Gastrocnemius medialis (tissue), 4 donors: ENCODE data around the gene SH3PXD2B. TPM values are rescaled to one million over a fixed set of nuclear protein-coding genes. Genes with fewer than 3 reads are reported as not detected.

ENCODE experiments used
- ATAC-seq, 2 donors: fragments of 150-250 bp; one replicate each; pipeline ENCODE4 v1.9.1; 2016
- DNase-seq, 2 donors: peaks; one replicate each; pipeline ENCODE4 v3.0.0-alpha.2; 2019
- H3K27ac ChIP-seq, 4 donors: fragments of 200-600 bp; sonication (generic); 1 replicate in 1 of 4; 2 replicates in 3 of 4; pipeline ENCODE4 v1.5.1; 2016 to 2018; ENCODE audit warnings: mild to moderate bottlenecking in 2 of 4, moderate library complexity in 1 of 4
- H3K27me3 ChIP-seq, 3 donors: fragments of 200-600 bp; sonication (generic) in 2 of 3; 1 replicate in 1 of 3; 2 replicates in 2 of 3; pipeline versions ENCODE4 v1.5.1 to v1.6.0; 2016 to 2019; ENCODE audit warnings: mild to moderate bottlenecking in 1 of 3, moderate library complexity in 1 of 3
- H3K36me3 ChIP-seq, 2 donors: fragments of 200-600 bp; sonication (generic) in 1 of 2; one replicate each; pipeline ENCODE4 v1.5.1; 2017 to 2018
- H3K4me1 ChIP-seq, 2 donors: fragments of 200-600 bp; sonication (generic) in 1 of 2; one replicate each; pipeline ENCODE4 v1.5.1; 2016 to 2017; ENCODE audit warnings: mild to moderate bottlenecking in 2 of 2
- H3K4me3 ChIP-seq, 4 donors: fragments of 200-600 bp; sonication (generic) in 3 of 4; 1 replicate in 1 of 4; 2 replicates in 3 of 4; pipeline ENCODE4 v1.5.1; 2016 to 2019; ENCODE audit warnings: mild to moderate bottlenecking in 2 of 4
- H3K9me3 ChIP-seq, 3 donors: fragments of 200-600 bp; sonication (generic) in 2 of 3; 1 replicate in 1 of 3; 2 replicates in 2 of 3; pipeline ENCODE4 v1.5.1; 2016 to 2019
- POLR2A ChIP-seq, 2 donors: fragments of 450-650 bp; IDR thresholded peaks; one replicate each; pipeline ENCODE4 v1.6.1; 2017; ENCODE audit warnings: antibody characterized with exemption in 2 of 2, mild to moderate bottlenecking in 2 of 2, moderate library complexity in 2 of 2
- in situ Hi-C, 4 donors: fragments of 200-750 bp; cut with MboI; loops; one replicate each; pipeline versions ENCODE4 v1.15.0 to v1.8.0; 2017; ENCODE audit warnings: low sequenced_read_pairs in 4 of 4
- intact Hi-C: fragments of 100-400 bp; cut with DNase I; formaldehyde crosslinking; loops from one replicate; pipeline ENCODE4 v1.15.1; 2023; ENCODE audit warnings: low total_unique reads
- total RNA-seq, 4 donors: library from RNA; depleted of rRNA; stranded (reverse); fragments of >200 nt; gene quantifications; one replicate each; pipeline versions ENCODE4 v1.1.0 to v1.2.3, GENCODE V29; 2016
- TF ChIP-seq, protein P1 (sequence below), 5 experiments: fragments of 450-650 bp in 3 of 5; fragments of 200-600 bp in 2 of 5; sonication (generic) in 2 of 5; IDR thresholded peaks in 4 of 5; conservative IDR thresholded peaks in 1 of 5; 1 replicate in 4 of 5; 2 replicates in 1 of 5; pipeline ENCODE4 v1.5.1; 2016 to 2019; ENCODE audit warnings: antibody characterized with exemption in 5 of 5, mild to moderate bottlenecking in 3 of 5, moderate library complexity in 3 of 5

SH3PXD2B gene
- total RNA-seq, 4 donors from 2014 or later, result 2.7 to 10.2 (median 4.2) TPM

DNA sequence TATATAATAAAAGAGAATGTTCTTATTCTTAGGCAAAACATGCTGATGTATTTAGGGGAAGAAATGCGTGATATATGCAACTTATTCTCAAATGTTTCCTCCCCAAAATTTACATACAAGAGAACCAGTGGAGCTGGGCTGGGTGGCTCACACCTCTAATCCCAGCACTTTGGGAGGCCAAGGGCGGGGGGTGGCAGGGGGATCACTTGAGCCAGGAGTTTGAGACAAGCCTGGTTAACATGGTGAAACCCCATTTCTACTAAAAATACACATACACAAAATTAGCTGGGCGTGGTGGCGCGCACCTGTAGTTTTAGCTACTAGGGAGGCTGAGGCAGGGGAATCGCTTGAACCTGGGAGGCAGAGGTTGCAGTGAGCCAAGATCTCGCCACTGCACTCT, 143.3 kb downstream of the SH3PXD2B start:
- Histone ChIP-seq H3K36me3 (no peaks in the 10 kb centered on the region), H3K27me3 (no peaks in the 10 kb centered on the region), H3K9me3 (no peaks in the 10 kb centered on the region), H3K4me1 (no peaks in the 10 kb centered on the region), H3K4me3 (no peak overlapping the region), H3K27ac (no peak overlapping the region)
- TF ChIP-seq, protein P1, sequence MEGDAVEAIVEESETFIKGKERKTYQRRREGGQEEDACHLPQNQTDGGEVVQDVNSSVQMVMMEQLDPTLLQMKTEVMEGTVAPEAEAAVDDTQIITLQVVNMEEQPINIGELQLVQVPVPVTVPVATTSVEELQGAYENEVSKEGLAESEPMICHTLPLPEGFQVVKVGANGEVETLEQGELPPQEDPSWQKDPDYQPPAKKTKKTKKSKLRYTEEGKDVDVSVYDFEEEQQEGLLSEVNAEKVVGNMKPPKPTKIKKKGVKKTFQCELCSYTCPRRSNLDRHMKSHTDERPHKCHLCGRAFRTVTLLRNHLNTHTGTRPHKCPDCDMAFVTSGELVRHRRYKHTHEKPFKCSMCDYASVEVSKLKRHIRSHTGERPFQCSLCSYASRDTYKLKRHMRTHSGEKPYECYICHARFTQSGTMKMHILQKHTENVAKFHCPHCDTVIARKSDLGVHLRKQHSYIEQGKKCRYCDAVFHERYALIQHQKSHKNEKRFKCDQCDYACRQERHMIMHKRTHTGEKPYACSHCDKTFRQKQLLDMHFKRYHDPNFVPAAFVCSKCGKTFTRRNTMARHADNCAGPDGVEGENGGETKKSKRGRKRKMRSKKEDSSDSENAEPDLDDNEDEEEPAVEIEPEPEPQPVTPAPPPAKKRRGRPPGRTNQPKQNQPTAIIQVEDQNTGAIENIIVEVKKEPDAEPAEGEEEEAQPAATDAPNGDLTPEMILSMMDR (IDR thresholded peaks at IDR 0.05 in 4 of 5, conservative IDR thresholded peaks at IDR 0.05 in 1 of 5), result no peak
- no peak for TF ChIP-seq POLR2A (IDR thresholded peaks at IDR 0.05)
- in situ Hi-C loops, result no loop called here
- intact Hi-C loops, result loop anchor here (1.0 to 10.0 kb wide), 2 partner anchors 109 to 144 kb away; partner anchors contain the start of gene SH3PXD2B
- ATAC-seq, result no peak
- no peak for DNase-seq

DNA sequence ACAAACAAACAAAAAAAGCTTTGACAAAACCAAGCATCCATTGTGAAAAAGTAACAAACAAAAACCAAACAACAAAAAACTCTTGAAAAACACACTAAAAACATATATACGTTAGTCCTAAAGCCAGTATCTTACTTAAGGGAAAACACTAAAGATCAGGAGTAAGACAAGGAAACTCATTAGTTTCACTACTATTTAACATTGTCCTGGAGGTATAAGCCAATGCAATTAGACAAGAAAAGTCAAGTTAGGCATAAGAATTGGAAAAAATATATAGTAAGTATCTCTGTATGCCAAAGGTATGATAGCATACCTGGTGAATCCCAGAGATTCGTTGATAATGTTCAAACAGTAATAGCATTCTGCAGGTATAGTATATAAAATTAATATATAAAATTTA, 148.9 kb downstream of the SH3PXD2B start:
- H3K4me1 ChIP-seq, result no peaks in the 10 kb centered on the region
- no peaks in the 10 kb centered on the region for H3K36me3 ChIP-seq
- no peak for TF ChIP-seq POLR2A (IDR thresholded peaks at IDR 0.05)
- TF ChIP-seq, protein P1 (IDR thresholded peaks at IDR 0.05 in 4 of 5, conservative IDR thresholded peaks at IDR 0.05 in 1 of 5), result no peak
- DNase-seq (no peak), ATAC-seq (no peak)
- H3K27me3 ChIP-seq, result no peaks in the 10 kb centered on the region
- H3K9me3 ChIP-seq, result peaks cover 0 to 3% (median 0%) of the 10 kb centered on the region in 3 donors
- intact Hi-C loops (no loop called here), in situ Hi-C loops (no loop called here)
- H3K4me3 ChIP-seq, result no peak overlapping the region
- no peak overlapping the region for H3K27ac ChIP-seq

DNA sequence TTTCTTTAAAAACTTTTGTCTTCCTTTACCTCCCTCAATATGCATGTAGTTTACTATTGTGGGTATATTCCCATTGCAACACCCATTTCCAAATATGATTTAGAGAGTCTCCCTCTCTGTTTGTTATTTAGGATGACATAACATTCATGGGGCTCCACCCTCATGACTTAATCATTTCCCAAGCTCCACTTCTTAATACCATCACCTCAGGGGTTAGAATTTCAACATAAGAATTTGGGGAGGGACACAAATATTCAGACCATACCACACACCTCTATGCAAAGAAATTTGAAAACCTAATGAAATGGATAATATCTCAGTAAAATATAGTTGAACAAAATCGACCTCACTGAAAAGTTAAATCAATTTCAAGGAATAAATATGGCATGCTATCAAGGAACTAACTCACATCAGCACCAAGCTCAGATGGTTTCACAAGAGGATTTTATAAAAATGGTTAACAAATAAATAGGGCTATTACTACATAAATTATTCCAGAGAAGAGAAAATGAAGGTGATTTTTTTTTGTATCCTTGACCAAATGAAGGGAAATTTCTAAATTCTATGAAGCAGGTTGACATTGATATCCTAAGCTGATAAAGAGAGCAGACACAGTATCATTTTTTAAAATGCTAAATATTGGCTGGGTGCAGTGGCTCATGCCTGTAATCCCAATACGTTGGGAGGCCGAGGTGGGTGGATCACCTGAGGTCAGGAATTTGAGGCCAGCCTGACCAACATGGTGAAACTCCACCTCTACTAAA, 150.6 kb downstream of the SH3PXD2B start:
- H3K36me3 ChIP-seq, result no peaks in the 10 kb centered on the region
- H3K9me3 ChIP-seq, result peaks cover 0 to 3% (median 0%) of the 10 kb centered on the region in 3 donors
- no peaks in the 10 kb centered on the region for H3K4me1 ChIP-seq
- TF ChIP-seq, protein P1 (IDR thresholded peaks at IDR 0.05 in 4 of 5, conservative IDR thresholded peaks at IDR 0.05 in 1 of 5), result no peak
- no peak for TF ChIP-seq POLR2A (IDR thresholded peaks at IDR 0.05)
- DNase-seq (no peak), ATAC-seq (peak; percentile 49 to 54)
- in situ Hi-C loops, result no loop called here
- intact Hi-C loops, result no loop called here
- no peak overlapping the region for H3K4me3 ChIP-seq
- no peaks in the 10 kb centered on the region for H3K27me3 ChIP-seq
- H3K27ac ChIP-seq, result no peak overlapping the region

DNA sequence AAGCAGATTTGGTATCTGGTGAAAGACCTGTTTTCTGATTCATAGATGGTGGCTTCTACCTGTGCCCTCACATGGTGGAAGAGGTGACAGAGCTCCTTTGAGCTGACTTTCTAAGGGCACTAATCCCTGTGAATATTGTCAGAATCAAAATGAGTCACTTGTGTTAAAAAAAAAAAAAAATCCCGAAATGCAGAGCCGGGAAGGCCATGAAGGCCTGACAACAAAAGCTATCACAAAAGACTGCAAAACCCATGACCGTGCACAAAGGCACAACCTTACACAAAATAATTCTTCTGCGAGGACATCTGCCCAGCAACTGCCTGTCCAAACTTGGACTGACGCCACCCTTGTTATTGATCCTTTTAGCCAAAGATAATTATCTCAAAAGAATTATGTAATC, 151.2 kb downstream of the SH3PXD2B start:
- in situ Hi-C loops, result no loop called here
- Histone ChIP-seq H3K27ac (no peak overlapping the region), H3K36me3 (no peaks in the 10 kb centered on the region), H3K4me3 (no peak overlapping the region), H3K27me3 (no peaks in the 10 kb centered on the region), H3K4me1 (no peaks in the 10 kb centered on the region), H3K9me3 (peaks cover 0 to 3% (median 0%) of the 10 kb centered on the region in 3 donors)
- TF ChIP-seq, protein P1 (IDR thresholded peaks at IDR 0.05 in 4 of 5, conservative IDR thresholded peaks at IDR 0.05 in 1 of 5), result no peak
- no peak for TF ChIP-seq POLR2A (IDR thresholded peaks at IDR 0.05)
- no peak for DNase-seq
- intact Hi-C loops, result no loop called here
- no peak for ATAC-seq
